HL-60 (cell line): ENCODE measurements around the gene FNDC3B.

Source experiments
- DNase-seq, 2 experiments: peaks; one replicate each; pipeline ENCODE4 v3.0.0-alpha.2; 2010 to 2020; ENCODE audit warnings: low read depth in 1 of 2, low spot score in 1 of 2
- H3K27ac ChIP-seq: fragments of 250-450 bp; sonication (Bioruptor Pico); replicated peaks from 2 replicates; pipeline ENCODE4 v1.5.1; 2020; ENCODE audit warnings: mild to moderate bottlenecking, moderate library complexity
- H3K27me3 ChIP-seq: fragments of 250-450 bp; sonication (Bioruptor Pico); 2 replicates; pipeline ENCODE4 v1.5.1; 2021; ENCODE audit warnings: mild to moderate bottlenecking, moderate library complexity; ENCODE audit not compliant: insufficient read depth, poor library complexity, severe bottlenecking
- H3K4me3 ChIP-seq: replicated peaks from 2 replicates; pipeline ENCODE4 v1.5.1; 2011; ENCODE audit warnings: mild to moderate bottlenecking, control low read depth, low read length; ENCODE audit not compliant: insufficient read depth
- GABPA ChIP-seq: IDR thresholded peaks from 2 replicates; pipeline ENCODE4 v1.6.1; 2012; ENCODE audit warnings: low read depth
- POLR2AphosphoS5 ChIP-seq: IDR thresholded peaks from 2 replicates; pipeline ENCODE4 v1.6.1; 2012; ENCODE audit warnings: low read depth
- SPI1 ChIP-seq: IDR thresholded peaks from 2 replicates; pipeline ENCODE4 v1.6.1; 2012; ENCODE audit warnings: low read depth, mild to moderate bottlenecking, borderline replicate concordance
- TF ChIP-seq, protein P1 (sequence below): IDR thresholded peaks from 2 replicates; pipeline ENCODE4 v1.6.1; 2012; ENCODE audit warnings: low read depth; ENCODE audit not compliant: insufficient replicate concordance
- TF ChIP-seq, protein P2 (sequence below): IDR thresholded peaks from one replicate; pipeline ENCODE4 v1.5.1; 2011; ENCODE audit warnings: low read length, control low read depth, inconsistent platforms; ENCODE audit not compliant: insufficient read depth

FNDC3B gene

DNA sequence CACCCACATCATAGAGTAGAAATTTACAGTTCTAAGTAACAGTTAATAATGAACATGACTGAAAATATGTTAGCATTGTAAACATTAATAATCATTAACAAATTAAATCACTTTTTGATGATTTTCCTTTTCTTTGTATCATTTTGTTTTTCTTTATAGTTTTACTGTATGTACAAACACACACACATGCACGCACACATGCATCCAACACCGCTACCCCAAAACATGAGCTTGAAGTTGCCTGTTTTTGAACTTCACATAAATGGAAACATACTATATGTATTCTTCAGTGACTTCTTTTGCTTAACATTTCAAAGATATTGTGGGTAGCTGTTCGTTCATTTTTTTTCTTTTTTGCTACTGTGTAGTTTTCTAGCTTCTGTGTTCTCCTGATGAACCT, 123.9 kb downstream of the FNDC3B start:
- no peak overlapping the region for H3K4me3 ChIP-seq
- no peak overlapping the region; the same call in 1 of the 2 replicates for H3K27ac ChIP-seq
- no peak for DNase-seq
- no peak for TF ChIP-seq POLR2AphosphoS5
- TF ChIP-seq, protein P1, sequence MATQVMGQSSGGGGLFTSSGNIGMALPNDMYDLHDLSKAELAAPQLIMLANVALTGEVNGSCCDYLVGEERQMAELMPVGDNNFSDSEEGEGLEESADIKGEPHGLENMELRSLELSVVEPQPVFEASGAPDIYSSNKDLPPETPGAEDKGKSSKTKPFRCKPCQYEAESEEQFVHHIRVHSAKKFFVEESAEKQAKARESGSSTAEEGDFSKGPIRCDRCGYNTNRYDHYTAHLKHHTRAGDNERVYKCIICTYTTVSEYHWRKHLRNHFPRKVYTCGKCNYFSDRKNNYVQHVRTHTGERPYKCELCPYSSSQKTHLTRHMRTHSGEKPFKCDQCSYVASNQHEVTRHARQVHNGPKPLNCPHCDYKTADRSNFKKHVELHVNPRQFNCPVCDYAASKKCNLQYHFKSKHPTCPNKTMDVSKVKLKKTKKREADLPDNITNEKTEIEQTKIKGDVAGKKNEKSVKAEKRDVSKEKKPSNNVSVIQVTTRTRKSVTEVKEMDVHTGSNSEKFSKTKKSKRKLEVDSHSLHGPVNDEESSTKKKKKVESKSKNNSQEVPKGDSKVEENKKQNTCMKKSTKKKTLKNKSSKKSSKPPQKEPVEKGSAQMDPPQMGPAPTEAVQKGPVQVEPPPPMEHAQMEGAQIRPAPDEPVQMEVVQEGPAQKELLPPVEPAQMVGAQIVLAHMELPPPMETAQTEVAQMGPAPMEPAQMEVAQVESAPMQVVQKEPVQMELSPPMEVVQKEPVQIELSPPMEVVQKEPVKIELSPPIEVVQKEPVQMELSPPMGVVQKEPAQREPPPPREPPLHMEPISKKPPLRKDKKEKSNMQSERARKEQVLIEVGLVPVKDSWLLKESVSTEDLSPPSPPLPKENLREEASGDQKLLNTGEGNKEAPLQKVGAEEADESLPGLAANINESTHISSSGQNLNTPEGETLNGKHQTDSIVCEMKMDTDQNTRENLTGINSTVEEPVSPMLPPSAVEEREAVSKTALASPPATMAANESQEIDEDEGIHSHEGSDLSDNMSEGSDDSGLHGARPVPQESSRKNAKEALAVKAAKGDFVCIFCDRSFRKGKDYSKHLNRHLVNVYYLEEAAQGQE = no peak
- TF ChIP-seq GABPA = no peak
- TF ChIP-seq SPI1 = no peak
- TF ChIP-seq, protein P2, sequence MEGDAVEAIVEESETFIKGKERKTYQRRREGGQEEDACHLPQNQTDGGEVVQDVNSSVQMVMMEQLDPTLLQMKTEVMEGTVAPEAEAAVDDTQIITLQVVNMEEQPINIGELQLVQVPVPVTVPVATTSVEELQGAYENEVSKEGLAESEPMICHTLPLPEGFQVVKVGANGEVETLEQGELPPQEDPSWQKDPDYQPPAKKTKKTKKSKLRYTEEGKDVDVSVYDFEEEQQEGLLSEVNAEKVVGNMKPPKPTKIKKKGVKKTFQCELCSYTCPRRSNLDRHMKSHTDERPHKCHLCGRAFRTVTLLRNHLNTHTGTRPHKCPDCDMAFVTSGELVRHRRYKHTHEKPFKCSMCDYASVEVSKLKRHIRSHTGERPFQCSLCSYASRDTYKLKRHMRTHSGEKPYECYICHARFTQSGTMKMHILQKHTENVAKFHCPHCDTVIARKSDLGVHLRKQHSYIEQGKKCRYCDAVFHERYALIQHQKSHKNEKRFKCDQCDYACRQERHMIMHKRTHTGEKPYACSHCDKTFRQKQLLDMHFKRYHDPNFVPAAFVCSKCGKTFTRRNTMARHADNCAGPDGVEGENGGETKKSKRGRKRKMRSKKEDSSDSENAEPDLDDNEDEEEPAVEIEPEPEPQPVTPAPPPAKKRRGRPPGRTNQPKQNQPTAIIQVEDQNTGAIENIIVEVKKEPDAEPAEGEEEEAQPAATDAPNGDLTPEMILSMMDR = no peak
- no peaks in the 10 kb centered on the region for H3K27me3 ChIP-seq

DNA sequence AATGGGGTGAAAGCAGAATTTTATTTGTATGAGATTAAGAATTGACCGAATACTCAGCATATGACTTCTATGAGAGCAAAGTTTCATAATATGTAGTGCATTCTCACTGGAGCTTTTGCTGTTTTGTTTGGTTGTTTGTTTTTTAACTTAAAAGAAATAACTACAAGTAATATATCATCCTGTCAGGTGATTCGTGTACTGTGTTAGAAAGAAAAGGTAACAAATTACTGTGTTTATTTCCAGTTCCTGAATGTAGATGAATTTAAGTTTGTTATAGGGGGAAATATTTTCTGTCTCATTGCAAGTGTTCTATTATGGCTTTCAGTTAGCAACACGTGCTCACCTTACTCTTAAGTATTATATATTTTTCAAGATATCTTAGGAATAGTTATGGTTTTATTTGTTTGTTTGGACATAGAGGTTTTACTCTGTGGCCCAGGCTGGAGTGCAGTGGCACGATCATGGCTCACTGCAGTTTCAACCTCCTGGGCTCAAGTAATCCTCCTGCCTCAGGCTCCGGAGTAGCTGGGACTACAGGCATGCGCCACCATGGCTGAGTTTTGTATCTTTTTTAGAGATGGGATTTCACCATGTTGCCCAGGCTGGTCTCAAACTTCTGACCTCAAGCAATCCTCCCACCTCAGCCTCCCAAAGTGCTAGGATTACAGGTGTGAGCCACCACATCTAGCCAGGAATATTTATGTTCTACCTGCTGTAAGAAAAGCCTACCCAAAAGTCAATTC, 125.4 kb downstream of the FNDC3B start:
- Histone ChIP-seq H3K27ac (no peak overlapping the region; the same call in 1 of the 2 replicates), H3K27me3 (no peaks in the 10 kb centered on the region), H3K4me3 (no peak overlapping the region)
- no peak for DNase-seq
- TF ChIP-seq, protein P2 = no peak
- no peak for TF ChIP-seq SPI1
- TF ChIP-seq, protein P1 = no peak
- TF ChIP-seq POLR2AphosphoS5 = no peak
- no peak for TF ChIP-seq GABPA

DNA sequence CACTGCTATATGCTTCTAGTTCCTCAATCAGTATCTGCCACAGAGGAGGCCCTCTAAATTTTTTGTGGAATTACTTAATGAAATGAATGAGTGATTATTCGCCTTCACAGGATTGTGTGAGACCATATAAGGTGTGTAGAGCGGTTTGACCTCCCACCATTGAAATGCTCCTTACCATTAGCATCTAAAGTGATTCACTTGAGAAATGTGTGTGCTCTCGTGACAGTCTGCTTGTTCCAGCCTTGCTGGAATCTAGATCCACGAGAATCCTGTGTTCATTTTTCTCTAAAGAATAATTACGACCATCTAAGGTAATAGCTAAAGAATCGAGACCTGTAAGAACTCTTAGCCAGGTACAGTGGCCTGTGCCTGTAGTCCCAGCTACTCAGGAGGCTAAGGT, 126.9 kb downstream of the FNDC3B start:
- Histone ChIP-seq H3K27me3 (no peaks in the 10 kb centered on the region), H3K27ac (no peak overlapping the region), H3K4me3 (no peak overlapping the region)
- no peak for TF ChIP-seq SPI1
- TF ChIP-seq, protein P2 = no peak
- no peak for TF ChIP-seq GABPA
- TF ChIP-seq, protein P1 = no peak
- TF ChIP-seq POLR2AphosphoS5 = no peak
- DNase-seq = no peak
